Brain microvascular endothelial cell (primary cell): ENCODE measurements around the gene PPM1N.
A peak's percentile ranks its signal among the peaks of the same experiment; 100 is the strongest.
"Not testable (repeated sequence)": the region's sequence is repeated elsewhere in the genome, so short reads cannot be mapped to it uniquely, and the experiment has no call there.

Experiments
- DNase-seq: peaks from one replicate; pipeline ENCODE4 v3.0.0-alpha.2; 2020
- H3K27ac ChIP-seq: fragments of 250-450 bp; sonication (Bioruptor Pico); 2 replicates; pipeline ENCODE4 v1.5.1; 2020; ENCODE audit warnings: mild to moderate bottlenecking, moderate library complexity
- H3K27me3 ChIP-seq: fragments of 250-450 bp; sonication (Bioruptor Pico); replicated peaks from 2 replicates; pipeline ENCODE4 v1.5.1; 2020; ENCODE audit warnings: mild to moderate bottlenecking
- H3K36me3 ChIP-seq: fragments of 250-450 bp; sonication (Bioruptor Pico); replicated peaks from 2 replicates; pipeline ENCODE4 v1.5.1; 2020; ENCODE audit warnings: mild to moderate bottlenecking
- H3K4me3 ChIP-seq: 2 replicates; pipeline ENCODE4 v1.5.1; 2011; ENCODE audit warnings: low read depth, mild to moderate bottlenecking, control low read depth, low read length, moderate library complexity
- CTCF ChIP-seq: IDR thresholded peaks from 2 replicates; pipeline ENCODE4 v1.5.1; 2011; ENCODE audit warnings: low read depth, mild to moderate bottlenecking, moderate library complexity, low read length, control low read depth, inconsistent platforms; ENCODE audit errors: missing control alignments
- in situ Hi-C: cut with HindIII; loops from 2 replicates; pipeline ENCODE4 v1.10.0; 2017; ENCODE audit warnings: low sequenced_read_pairs, low pct_ligation_motif_present

Gene PPM1N

DNA sequence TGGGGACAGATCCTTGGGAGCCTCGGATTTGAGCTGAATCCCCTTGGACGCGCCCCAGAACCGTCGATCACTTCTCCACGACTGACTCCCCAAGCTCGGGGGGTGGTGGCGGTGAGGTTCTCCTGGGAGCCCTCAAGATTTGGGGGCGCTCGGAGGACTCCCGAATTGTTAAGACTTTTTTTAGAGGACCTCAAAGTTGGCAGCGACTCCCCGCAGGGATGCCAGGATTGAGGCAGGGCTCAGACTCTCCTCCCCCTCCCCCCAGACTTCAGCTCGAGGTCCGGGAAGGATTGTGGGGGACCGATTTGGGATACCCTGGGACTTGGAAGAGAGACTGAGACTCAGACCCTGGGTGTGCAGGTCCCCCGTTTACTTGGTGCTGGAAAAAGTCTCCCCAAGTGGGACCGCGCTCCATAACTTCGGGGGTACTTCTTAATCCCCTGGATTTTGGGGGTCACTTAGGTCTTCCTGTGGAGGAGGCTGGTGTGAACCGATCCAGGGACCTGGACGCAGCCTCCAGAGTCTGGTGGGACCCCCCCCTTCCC, 9.7 kb downstream of the PPM1N start:
- no peaks in the 10 kb centered on the region for H3K27me3 ChIP-seq
- H3K4me3 ChIP-seq: peak overlapping the region; percentile 91
- no peak for DNase-seq
- no peak for TF ChIP-seq CTCF
- peaks cover 4% of the 10 kb centered on the region for H3K36me3 ChIP-seq
- peak overlapping the region; percentile 91 for H3K27ac ChIP-seq
- in situ Hi-C loops: no loop called here

DNA sequence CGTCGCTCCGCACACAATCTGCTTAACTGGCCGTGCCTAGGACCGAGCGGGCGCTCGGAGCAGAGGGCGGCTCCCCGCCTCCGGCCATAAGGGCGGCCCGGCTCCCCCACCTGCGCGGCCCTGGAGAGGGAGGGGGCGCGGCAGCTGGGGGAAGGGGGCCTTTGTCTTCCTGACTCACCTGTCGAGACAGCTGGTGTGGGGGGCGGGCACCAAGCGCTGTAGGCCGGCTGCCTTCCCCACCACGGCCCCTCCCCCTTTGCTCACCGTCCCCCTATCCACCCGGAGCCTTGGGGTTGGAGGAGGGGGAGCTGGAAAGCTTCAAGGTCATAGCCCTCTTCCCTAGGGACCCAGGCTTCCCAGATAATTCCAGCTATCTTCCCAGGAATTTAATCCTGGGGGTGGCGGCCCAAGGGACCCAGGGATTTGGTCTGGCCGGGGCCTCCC, 10.2 kb downstream of the PPM1N start:
- DNase-seq: no peak
- Histone ChIP-seq H3K4me3 (peak overlapping the region; percentile 91), H3K36me3 (peaks cover 6% of the 10 kb centered on the region), H3K27me3 (no peaks in the 10 kb centered on the region), H3K27ac (peak overlapping the region; percentile 91)
- no peak for TF ChIP-seq CTCF
- in situ Hi-C loops: no loop called here

- H3K36me3 ChIP-seq: peaks cover 6% of the 10 kb centered on the region
- peak overlapping the region; percentile 91 for H3K27ac ChIP-seq
- TF ChIP-seq CTCF: no peak
- peak overlapping the region; percentile 91 for H3K4me3 ChIP-seq
- no peaks in the 10 kb centered on the region for H3K27me3 ChIP-seq
- in situ Hi-C loops: no loop called here
- peak; percentile 71 for DNase-seq
Measured at GRCh38 chr19:45508861-45509691, 10.8 kb downstream of the PPM1N start.

GRCh38 chr19:45509692-45510015, 11.4 kb downstream of the PPM1N start:
- Histone ChIP-seq H3K36me3 (peaks cover 10% of the 10 kb centered on the region), H3K27me3 (no peaks in the 10 kb centered on the region), H3K27ac (peak overlapping the region; percentile 25), H3K4me3 (peak overlapping the region; percentile 91)
- no peak for DNase-seq
- in situ Hi-C loops: no loop called here
- no peak for TF ChIP-seq CTCF

GRCh38 chr19:45510352-45510751, 12.1 kb downstream of the PPM1N start:
- peaks cover 17% of the 10 kb centered on the region for H3K36me3 ChIP-seq
- H3K27me3 ChIP-seq, H3K27ac ChIP-seq, H3K4me3 ChIP-seq, DNase-seq, in situ Hi-C loops: not testable (repeated sequence)

- H3K27me3 ChIP-seq: no peaks in the 10 kb centered on the region
- DNase-seq: no peak
- in situ Hi-C loops: no loop called here
- H3K27ac ChIP-seq: no peak overlapping the region
- H3K4me3 ChIP-seq: no peak overlapping the region
- TF ChIP-seq CTCF: no peak
- peaks cover 23% of the 10 kb centered on the region for H3K36me3 ChIP-seq
Measured at GRCh38 chr19:45511074-45511473, 12.8 kb downstream of the PPM1N start.
